RKO (cell line): ENCODE results near the gene TAF3.

ENCODE experiments used
- DNase-seq: peaks from one replicate; pipeline ENCODE4 v3.0.0-alpha.2; 2016; ENCODE audit warnings: low spot score

Gene TAF3

GRCh38 chr10:8034466-8035005, 216.2 kb downstream of the TAF3 start:
- no peak for DNase-seq

- no peak for DNase-seq
These were observed 216.8 kb downstream of the TAF3 start for GRCh38 chr10:8035006-8035640.

- no peak for DNase-seq
These were observed 217.6 kb downstream of the TAF3 start for GRCh38 chr10:8035641-8036470.

- DNase-seq, result no peak
These were observed 218.3 kb downstream of the TAF3 start for GRCh38 chr10:8036506-8037198.

- DNase-seq, result no peak
These were observed 219.0 kb downstream of the TAF3 start for GRCh38 chr10:8037199-8037801.

GRCh38 chr10:8037941-8038894, 219.9 kb downstream of the TAF3 start:
- no peak for DNase-seq

- DNase-seq, result no peak
These were observed 221.1 kb downstream of the TAF3 start for GRCh38 chr10:8039321-8039881.

GRCh38 chr10:8040651-8041050, 222.3 kb downstream of the TAF3 start:
- DNase-seq, result no peak

- no peak for DNase-seq
These were observed 223.1 kb downstream of the TAF3 start for GRCh38 chr10:8041284-8041991.

GRCh38 chr10:8041992-8042720, 223.9 kb downstream of the TAF3 start:
- no peak for DNase-seq

- DNase-seq, result no peak
These were observed 224.6 kb downstream of the TAF3 start for GRCh38 chr10:8042721-8043568.

- DNase-seq, result no peak
These were observed 225.4 kb downstream of the TAF3 start for GRCh38 chr10:8043569-8044306.

GRCh38 chr10:8044331-8044907, 226.1 kb downstream of the TAF3 start:
- no peak for DNase-seq

- DNase-seq, result no peak
These were observed 226.8 kb downstream of the TAF3 start for GRCh38 chr10:8044908-8045725.

GRCh38 chr10:8045726-8046494, 227.6 kb downstream of the TAF3 start:
- no peak for DNase-seq
